ENCODE measurements around the gene RNF31.

- no peak for TF ChIP-seq CTCF (conservative IDR thresholded peaks at IDR 0.05; ENCODE audit: low read length)
- TF ChIP-seq EZH2phosphoT487 (IDR thresholded peaks at IDR 0.05; ENCODE audit: borderline replicate concordance, low read depth, low read length): no peak
These were observed 14.3 kb upstream of the RNF31 start for GRCh38 chr14:24132976-24133375.

All from OCI-LY7 (cell line).